GM21529 (cell line): Measurements from ENCODE around the gene UCMA.
"Not testable (repeated sequence)": the region's sequence is repeated elsewhere in the genome, so short reads cannot be mapped to it uniquely, and the experiment has no call there.

ENCODE experiments used
- ATAC-seq: cut with Tn5 transposase; IDR thresholded peaks from one replicate; pipeline ENCODE4 v1.9.1; 2021; ENCODE audit not compliant: unreplicated experiment

The UCMA gene

GRCh38 chr10:13234736-13235135, 562 bp upstream of the UCMA start:
- ATAC-seq = not testable (repeated sequence)

GRCh38 chr10:13233358-13233757, 816 bp downstream of the UCMA start:
- ATAC-seq = no peak

- ATAC-seq = no peak
These were observed 2.4 kb downstream of the UCMA start for GRCh38 chr10:13231808-13232207.

GRCh38 chr10:13231190-13231589, 3.0 kb downstream of the UCMA start:
- no peak for ATAC-seq

GRCh38 chr10:13227031-13227430, 7.1 kb downstream of the UCMA start:
- no peak for ATAC-seq

GRCh38 chr10:13225601-13226000, 8.6 kb downstream of the UCMA start:
- no peak for ATAC-seq

- no peak for ATAC-seq
These were observed 9.8 kb downstream of the UCMA start for GRCh38 chr10:13224210-13224995.

- no peak for ATAC-seq
These were observed 10.9 kb downstream of the UCMA start for GRCh38 chr10:13223241-13223640.

- ATAC-seq = no peak
These were observed 11.6 kb downstream of the UCMA start for GRCh38 chr10:13222566-13222965.

- ATAC-seq = no peak
These were observed 12.0 kb downstream of the UCMA start for GRCh38 chr10:13222151-13222550.

- no peak for ATAC-seq
These were observed 12.6 kb downstream of the UCMA start for GRCh38 chr10:13221572-13221971.

GRCh38 chr10:13219685-13220670, 14.2 kb downstream of the UCMA start:
- peak; percentile 89 for ATAC-seq

GRCh38 chr10:13218878-13219277, 15.3 kb downstream of the UCMA start:
- no peak for ATAC-seq

GRCh38 chr10:13213163-13213562, 21.0 kb downstream of the UCMA start:
- no peak for ATAC-seq

- no peak for ATAC-seq
These were observed 27.4 kb downstream of the UCMA start for GRCh38 chr10:13206546-13207443.

GRCh38 chr10:13206091-13206490, 28.1 kb downstream of the UCMA start:
- no peak for ATAC-seq

GRCh38 chr10:13201132-13201531, 33.0 kb downstream of the UCMA start:
- no peak for ATAC-seq

GRCh38 chr10:13195016-13195415, 39.2 kb downstream of the UCMA start:
- no peak for ATAC-seq

- no peak for ATAC-seq
These were observed 40.5 kb downstream of the UCMA start for GRCh38 chr10:13193637-13194036.

- no peak for ATAC-seq
These were observed 42.8 kb downstream of the UCMA start for GRCh38 chr10:13191362-13191761.

GRCh38 chr10:13190816-13191215, 43.4 kb downstream of the UCMA start:
- no peak for ATAC-seq
